ENCODE data around the gene SLC16A7.
A peak's percentile ranks its signal among the peaks of the same experiment; 100 is the strongest.
"Not testable (repeated sequence)": the region's sequence is repeated elsewhere in the genome, so short reads cannot be mapped to it uniquely, and the experiment has no call there.

The SLC16A7 gene

GRCh38 chr12:59595883-59596540, at the start of gene SLC16A7:
Gene SLC16A7, plus strand, starts transcription at chr12:59596029. Its CDS starts 108,773 bp downstream, at chr12:59704802.
- DNase-seq, result peak; percentile 91

GRCh38 chr12:59548930-59549329, 46.9 kb upstream of the SLC16A7 start:
- DNase-seq, result no peak

GRCh38 chr12:59559696-59560095, 36.1 kb upstream of the SLC16A7 start:
- DNase-seq, result no peak

GRCh38 chr12:59570145-59570544, 25.7 kb upstream of the SLC16A7 start:
- peak; percentile 65 for DNase-seq

GRCh38 chr12:59574406-59574805, 21.4 kb upstream of the SLC16A7 start:
- no peak for DNase-seq

- no peak for DNase-seq
These were observed 20.0 kb upstream of the SLC16A7 start for GRCh38 chr12:59575826-59576225.

- no peak for DNase-seq
These were observed 17.6 kb upstream of the SLC16A7 start for GRCh38 chr12:59578254-59578653.

- no peak for DNase-seq
These were observed 16.2 kb upstream of the SLC16A7 start for GRCh38 chr12:59579631-59580030.

GRCh38 chr12:59580050-59580449, 15.8 kb upstream of the SLC16A7 start:
- DNase-seq, result no peak

- DNase-seq, result no peak
These were observed 12.7 kb upstream of the SLC16A7 start for GRCh38 chr12:59583003-59583712.

GRCh38 chr12:59587710-59588109, 8.1 kb upstream of the SLC16A7 start:
- no peak for DNase-seq

GRCh38 chr12:59593761-59594160, 2.1 kb upstream of the SLC16A7 start:
- peak; percentile 2 for DNase-seq

- DNase-seq, result no peak
These were observed 807 bp upstream of the SLC16A7 start for GRCh38 chr12:59594943-59595500.

- no peak for DNase-seq
These were observed 305 bp upstream of the SLC16A7 start for GRCh38 chr12:59595565-59595882.

GRCh38 chr12:59597385-59597781, 1.6 kb downstream of the SLC16A7 start:
- DNase-seq, result peak; percentile 90

- no peak for DNase-seq
These were observed 4.3 kb downstream of the SLC16A7 start for GRCh38 chr12:59600171-59600570.

GRCh38 chr12:59603754-59604153, 7.9 kb downstream of the SLC16A7 start:
- no peak for DNase-seq

- DNase-seq, result not testable (repeated sequence)
These were observed 17.1 kb downstream of the SLC16A7 start for GRCh38 chr12:59612823-59613434.

- no peak for DNase-seq
These were observed 19.8 kb downstream of the SLC16A7 start for GRCh38 chr12:59615392-59616165.

- no peak for DNase-seq
These were observed 23.8 kb downstream of the SLC16A7 start for GRCh38 chr12:59619461-59620240.

GRCh38 chr12:59620326-59620725, 24.5 kb downstream of the SLC16A7 start:
- no peak for DNase-seq

GRCh38 chr12:59624732-59625460, 29.1 kb downstream of the SLC16A7 start:
- no peak for DNase-seq

Measured in EL (cell line).